ENCODE results near the gene NPDC1.

DNA sequence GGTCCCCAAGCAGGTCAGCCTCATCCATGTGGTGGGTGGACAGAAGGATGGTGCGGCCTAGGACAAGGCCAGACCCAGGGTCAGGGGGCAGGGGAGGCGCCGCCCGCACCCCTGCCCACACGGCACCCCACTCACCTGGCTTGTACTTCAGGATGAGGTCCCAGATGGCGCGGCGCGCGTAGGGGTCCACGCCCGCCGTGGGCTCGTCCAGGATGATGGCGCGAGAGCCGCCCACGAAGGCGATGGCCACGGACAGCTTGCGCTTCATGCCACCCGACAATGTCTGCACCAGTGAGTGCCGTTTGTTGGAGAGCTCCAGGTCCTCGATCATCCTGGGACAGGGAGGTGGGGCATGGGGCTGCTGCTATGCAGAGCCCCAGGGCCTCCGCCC is 30.4 kb downstream of the NPDC1 start:
- TF ChIP-seq MAX (IDR thresholded peaks at IDR 0.05), result no peak
- no peak for TF ChIP-seq YY1 (IDR thresholded peaks at IDR 0.05; ENCODE audit: low read depth)
- no peak for TF ChIP-seq USF1 (IDR thresholded peaks at IDR 0.05)

Data from Ishikawa (cell line).